Activated CD4-positive, alpha-beta T cell treated with anti-CD3 and anti-CD28 coated beads, Interleukin-2, amount 50 U/mL, for 16 hours (primary cell): ENCODE results near the gene OLFML2B.

Experiments
- DNase-seq: peaks from one replicate; pipeline ENCODE4 v3.0.0-alpha.2; 2020

The OLFML2B gene

GRCh38 chr1:161943737-161944136 is 79.9 kb downstream of the OLFML2B start:
- no peak for DNase-seq

GRCh38 chr1:161941726-161942436 is 81.8 kb downstream of the OLFML2B start:
- no peak for DNase-seq

- DNase-seq, result no peak
Measured at GRCh38 chr1:161940866-161941591, 82.6 kb downstream of the OLFML2B start.

- DNase-seq, result no peak
Measured at GRCh38 chr1:161936786-161937185, 86.9 kb downstream of the OLFML2B start.

- no peak for DNase-seq
Measured at GRCh38 chr1:161935264-161935663, 88.4 kb downstream of the OLFML2B start.

DNA sequence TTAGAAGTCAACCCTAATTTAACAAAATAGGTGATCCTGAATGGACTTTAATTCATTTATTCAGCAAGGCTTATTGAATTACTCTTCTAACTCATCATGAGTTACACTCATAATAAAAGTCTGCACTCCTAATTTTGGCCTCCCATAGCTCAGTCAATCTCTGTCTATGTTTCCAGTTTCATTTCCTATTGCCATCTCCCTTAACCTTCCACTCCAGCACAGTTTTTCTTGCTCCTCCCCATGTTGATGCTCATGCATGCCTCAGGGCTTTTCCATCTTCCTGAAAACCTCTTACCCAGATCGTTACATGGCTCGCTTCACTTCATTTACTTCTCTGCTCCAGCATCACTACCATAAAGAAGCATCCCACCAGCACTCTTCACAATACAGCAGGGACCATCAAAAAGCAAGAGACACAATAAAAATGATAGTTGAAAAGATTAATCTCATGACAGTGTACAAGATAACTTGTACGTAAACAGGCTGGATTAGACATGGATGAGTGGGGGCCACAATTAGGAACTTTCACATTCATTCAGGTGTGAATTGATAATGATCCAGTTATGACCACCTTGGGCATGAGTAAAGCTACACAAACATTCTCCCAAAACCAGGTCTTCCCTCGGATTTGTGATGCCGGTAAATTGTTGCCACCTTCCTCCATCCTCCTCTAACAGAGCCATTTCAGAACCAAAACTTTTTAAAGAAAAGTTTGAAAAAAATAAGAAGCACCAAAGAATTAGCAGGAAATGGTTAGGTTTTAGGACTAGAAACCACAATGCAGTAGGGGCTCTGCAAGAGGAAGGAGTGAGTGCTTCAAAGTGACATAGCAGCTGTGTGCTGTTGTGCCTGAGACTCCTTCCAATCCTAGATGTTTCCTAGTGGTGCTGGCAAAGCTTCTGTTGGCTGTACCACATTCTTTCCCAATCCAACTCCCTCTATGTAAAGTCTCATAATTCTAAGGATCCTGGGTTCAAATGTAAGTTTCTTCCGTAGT is 89.8 kb downstream of the OLFML2B start:
- DNase-seq, result no peak
